GM20000 (cell line): ENCODE measurements around the gene ENTR1.

ENCODE experiments used
- DNase-seq: peaks from one replicate; pipeline ENCODE4 v3.0.0; 2012; ENCODE audit warnings: low spot score
- TF ChIP-seq, protein P1 (sequence below): IDR thresholded peaks from 2 replicates; pipeline ENCODE4 v1.5.1; 2012; ENCODE audit warnings: mild to moderate bottlenecking, control low read depth; ENCODE audit errors: extremely low read depth, missing control alignments

The ENTR1 gene

GRCh38 chr9:136359774-136360718 lies 50.4 kb downstream of the ENTR1 start:
- DNase-seq: no peak
- TF ChIP-seq, protein P1, sequence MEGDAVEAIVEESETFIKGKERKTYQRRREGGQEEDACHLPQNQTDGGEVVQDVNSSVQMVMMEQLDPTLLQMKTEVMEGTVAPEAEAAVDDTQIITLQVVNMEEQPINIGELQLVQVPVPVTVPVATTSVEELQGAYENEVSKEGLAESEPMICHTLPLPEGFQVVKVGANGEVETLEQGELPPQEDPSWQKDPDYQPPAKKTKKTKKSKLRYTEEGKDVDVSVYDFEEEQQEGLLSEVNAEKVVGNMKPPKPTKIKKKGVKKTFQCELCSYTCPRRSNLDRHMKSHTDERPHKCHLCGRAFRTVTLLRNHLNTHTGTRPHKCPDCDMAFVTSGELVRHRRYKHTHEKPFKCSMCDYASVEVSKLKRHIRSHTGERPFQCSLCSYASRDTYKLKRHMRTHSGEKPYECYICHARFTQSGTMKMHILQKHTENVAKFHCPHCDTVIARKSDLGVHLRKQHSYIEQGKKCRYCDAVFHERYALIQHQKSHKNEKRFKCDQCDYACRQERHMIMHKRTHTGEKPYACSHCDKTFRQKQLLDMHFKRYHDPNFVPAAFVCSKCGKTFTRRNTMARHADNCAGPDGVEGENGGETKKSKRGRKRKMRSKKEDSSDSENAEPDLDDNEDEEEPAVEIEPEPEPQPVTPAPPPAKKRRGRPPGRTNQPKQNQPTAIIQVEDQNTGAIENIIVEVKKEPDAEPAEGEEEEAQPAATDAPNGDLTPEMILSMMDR: no peak

DNA sequence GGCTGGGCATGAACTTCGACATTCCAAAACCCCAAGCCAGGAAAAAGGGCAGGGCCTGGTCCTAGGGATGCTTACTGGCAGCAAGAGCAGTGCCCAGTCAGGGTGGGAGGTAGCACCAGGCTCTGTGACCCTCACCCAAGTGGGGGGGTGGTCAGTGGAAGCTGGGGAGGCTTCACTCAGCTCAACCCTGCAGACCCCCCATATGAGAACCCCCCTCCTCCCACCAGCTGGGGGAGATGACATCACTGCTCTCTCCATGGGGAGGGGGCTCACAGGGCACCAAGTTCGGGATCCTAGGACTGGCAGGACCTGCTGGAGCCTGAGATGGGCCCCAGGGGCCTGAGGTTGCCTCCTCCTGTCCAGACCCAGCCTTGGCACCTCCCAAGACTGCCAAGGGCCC lies 51.5 kb downstream of the ENTR1 start:
- TF ChIP-seq, protein P1: no peak
- no peak for DNase-seq

DNA sequence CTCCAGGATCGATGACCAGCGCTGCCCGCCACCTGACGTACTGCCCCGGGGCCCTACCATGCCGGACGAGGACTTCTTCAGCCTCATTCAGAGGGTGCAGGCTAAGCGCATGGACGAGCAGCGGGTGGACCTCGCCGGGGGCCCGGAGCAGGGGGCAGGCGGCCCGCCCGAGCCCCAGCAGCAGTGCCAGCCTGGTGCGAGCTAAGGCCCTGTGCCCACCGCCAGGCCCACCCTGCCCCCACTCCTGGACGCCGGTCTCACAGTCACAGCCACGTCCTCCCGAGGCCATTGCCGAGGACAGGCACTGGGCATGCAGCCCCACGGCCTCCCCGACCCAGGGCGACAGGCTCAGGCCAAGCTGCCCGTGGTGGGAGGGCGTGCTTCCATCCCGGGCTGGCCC lies 52.4 kb downstream of the ENTR1 start:
- DNase-seq: no peak
- TF ChIP-seq, protein P1: no peak

- DNase-seq: no peak
- TF ChIP-seq, protein P1: no peak
These were observed 53.1 kb downstream of the ENTR1 start for GRCh38 chr9:136357202-136357725.

DNA sequence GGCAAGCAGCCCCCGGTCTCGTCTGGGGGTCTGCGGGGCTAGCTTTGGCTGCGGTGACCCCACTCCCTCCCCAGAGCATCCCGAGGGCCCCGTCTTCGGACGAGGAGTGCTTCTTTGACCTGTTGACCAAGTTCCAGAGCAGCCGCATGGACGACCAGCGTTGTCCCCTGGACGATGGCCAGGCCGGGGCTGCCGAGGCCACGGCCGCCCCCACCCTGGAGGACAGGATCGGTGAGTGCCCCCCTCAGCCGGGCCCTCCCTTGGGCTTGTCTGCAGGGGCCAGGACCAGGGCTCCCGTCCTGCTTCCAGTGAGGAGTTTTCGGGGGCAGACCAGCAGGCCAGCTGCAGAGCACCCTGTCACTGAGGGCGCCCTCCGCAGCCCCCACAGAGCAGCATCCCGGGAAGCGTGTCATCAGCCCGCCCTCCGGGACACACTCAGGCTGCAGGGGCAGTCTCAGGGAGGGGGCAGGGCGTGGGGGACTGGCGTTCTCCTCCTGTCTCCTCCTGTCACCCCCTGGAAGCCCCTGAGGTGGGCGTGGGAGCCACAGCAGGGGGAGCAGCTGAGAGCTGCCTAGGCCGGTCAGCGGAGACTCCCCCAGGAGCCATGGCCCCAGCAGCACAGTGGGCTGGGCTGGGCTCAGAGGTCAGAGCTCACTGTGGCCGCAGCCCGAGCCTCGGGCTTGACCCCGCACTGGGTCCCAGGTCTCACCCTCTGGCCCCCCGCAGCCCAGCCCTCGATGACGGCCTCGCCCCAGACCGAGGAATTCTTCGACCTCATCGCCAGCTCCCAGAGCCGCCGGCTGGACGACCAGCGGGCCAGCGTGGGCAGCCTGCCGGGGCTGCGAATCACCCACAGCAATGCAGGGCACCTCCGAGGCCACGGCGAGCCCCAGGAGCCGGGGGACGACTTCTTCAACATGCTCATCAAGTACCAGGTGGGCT lies 54.5 kb downstream of the ENTR1 start:
- DNase-seq: no peak

DNA sequence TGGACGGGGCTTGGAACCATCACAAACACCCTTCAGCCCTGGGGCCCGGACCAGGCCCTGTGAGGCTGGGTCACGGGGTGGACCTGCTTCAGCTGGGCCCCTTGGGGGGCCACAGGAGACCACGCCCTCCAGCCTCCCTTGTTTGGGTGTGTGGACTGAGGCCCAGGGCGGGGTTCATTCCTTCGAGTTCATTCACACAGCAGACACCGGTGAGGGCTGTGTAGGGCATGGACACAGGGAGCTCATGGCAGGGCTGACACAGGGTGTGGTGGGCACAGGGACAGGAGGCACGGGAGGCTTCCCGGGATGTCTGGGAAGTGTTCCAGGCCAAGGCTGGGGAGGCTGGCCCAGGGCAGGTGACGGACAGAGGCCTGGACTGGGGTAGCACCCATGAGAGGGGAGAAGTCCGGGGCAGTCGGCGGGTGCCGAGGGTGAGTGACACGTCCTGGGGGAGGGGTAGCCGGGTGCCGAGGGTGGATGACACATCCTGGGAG lies 55.8 kb downstream of the ENTR1 start:
- TF ChIP-seq, protein P1: no peak
- no peak for DNase-seq

More for the DNA sequence above, 54.5 kb downstream of the ENTR1 start:
- TF ChIP-seq, protein P1: no peak
